Measurements from ENCODE around the gene C19orf44.
"Not testable (repeated sequence)": the region's sequence is repeated elsewhere in the genome, so short reads cannot be mapped to it uniquely, and the experiment has no call there.

Gene C19orf44

GRCh38 chr19:16465239-16465638 lies 31.0 kb upstream of the C19orf44 start:
- DNase-seq (ENCODE audit: extremely low spot score), result no peak
- ChIA-PET CTCF (no interaction called here), POLR2A (no interaction called here)
- TF ChIP-seq NFRKB (IDR thresholded peaks at IDR 0.05) (no peak), SUZ12 (IDR thresholded peaks at IDR 0.05) (no peak), ARNT (IDR thresholded peaks at IDR 0.05) (no peak), SP1 (IDR thresholded peaks at IDR 0.05) (no peak), FOXA1 (IDR thresholded peaks at IDR 0.05) (no peak), ZNF384 (IDR thresholded peaks at IDR 0.05) (no peak), LEF1 (IDR thresholded peaks at IDR 0.05; ENCODE audit: borderline replicate concordance) (no peak), ELF4 (IDR thresholded peaks at IDR 0.05) (no peak), HDGF (IDR thresholded peaks at IDR 0.05; ENCODE audit: borderline replicate concordance) (no peak)

DNA sequence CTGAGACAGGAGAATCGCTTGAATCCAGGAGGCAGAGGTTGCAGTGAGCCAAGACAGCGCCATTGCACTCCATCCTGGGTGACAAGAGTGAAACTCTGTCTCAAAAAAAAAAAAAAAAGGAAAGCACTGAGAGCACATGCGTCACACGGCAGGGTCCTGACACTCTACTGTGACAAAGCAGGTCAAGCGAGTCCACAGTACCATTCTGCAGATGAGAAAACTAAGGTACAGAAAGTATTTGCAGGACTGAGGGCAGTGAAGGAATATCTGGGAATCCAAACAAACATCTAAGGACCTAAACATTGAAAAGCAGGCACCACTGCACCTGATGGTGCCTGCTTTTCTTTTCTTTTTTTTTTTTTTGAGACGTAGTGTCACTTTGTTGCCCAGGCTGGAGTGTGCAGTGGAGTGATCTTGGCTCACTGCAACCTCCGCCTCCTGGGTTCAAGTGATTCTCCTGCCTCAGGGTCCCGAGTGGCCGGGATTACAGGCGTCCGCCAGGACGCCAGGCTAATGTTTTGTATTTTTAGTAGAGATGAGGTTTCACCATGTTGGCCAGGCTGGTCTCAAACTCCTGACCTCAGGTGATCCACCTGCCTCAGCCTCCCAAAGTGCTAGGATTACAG lies 29.3 kb upstream of the C19orf44 start:
- CTCF ChIA-PET; DNase-seq (ENCODE audit: extremely low spot score); POLR2A ChIA-PET: not testable (repeated sequence)

- POLR2A ChIA-PET, result interaction anchor here (0.6 kb wide), 1 partner anchor 23 kb away, joined by 3 read pairs; no protein-coding TSS in a partner anchor
- DNase-seq (ENCODE audit: extremely low spot score), result no peak
- no peak for TF ChIP-seq BHLHE40 (IDR thresholded peaks at IDR 0.05; ENCODE audit: borderline replicate concordance)
- no peak for TF ChIP-seq LEF1 (IDR thresholded peaks at IDR 0.05; ENCODE audit: borderline replicate concordance)
- no peak for TF ChIP-seq ARNT (IDR thresholded peaks at IDR 0.05)
- no peak for TF ChIP-seq L3MBTL2 (conservative IDR thresholded peaks at IDR 0.05)
- no peak for TF ChIP-seq CTBP1 (IDR thresholded peaks at IDR 0.05; ENCODE audit: borderline replicate concordance)
- TF ChIP-seq FOXK2 (IDR thresholded peaks at IDR 0.05), result no peak
- TF ChIP-seq SP1 (IDR thresholded peaks at IDR 0.05), result no peak
- no peak for TF ChIP-seq ELF4 (IDR thresholded peaks at IDR 0.05)
- TF ChIP-seq TARDBP (IDR thresholded peaks at IDR 0.05), result no peak
- TF ChIP-seq ZNF384 (IDR thresholded peaks at IDR 0.05), result no peak
- TF ChIP-seq, protein P1, sequence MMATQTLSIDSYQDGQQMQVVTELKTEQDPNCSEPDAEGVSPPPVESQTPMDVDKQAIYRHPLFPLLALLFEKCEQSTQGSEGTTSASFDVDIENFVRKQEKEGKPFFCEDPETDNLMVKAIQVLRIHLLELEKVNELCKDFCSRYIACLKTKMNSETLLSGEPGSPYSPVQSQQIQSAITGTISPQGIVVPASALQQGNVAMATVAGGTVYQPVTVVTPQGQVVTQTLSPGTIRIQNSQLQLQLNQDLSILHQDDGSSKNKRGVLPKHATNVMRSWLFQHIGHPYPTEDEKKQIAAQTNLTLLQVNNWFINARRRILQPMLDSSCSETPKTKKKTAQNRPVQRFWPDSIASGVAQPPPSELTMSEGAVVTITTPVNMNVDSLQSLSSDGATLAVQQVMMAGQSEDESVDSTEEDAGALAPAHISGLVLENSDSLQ (IDR thresholded peaks at IDR 0.05), result no peak
- no peak for TF ChIP-seq SUZ12 (IDR thresholded peaks at IDR 0.05)
- TF ChIP-seq FOXA1 (IDR thresholded peaks at IDR 0.05), result no peak
- CTCF ChIA-PET, result no interaction called here
Measured at GRCh38 chr19:16467581-16467980, 28.6 kb upstream of the C19orf44 start.

- TF ChIP-seq BHLHE40 (IDR thresholded peaks at IDR 0.05; ENCODE audit: borderline replicate concordance) (no peak), SP1 (IDR thresholded peaks at IDR 0.05) (no peak), FOXK2 (IDR thresholded peaks at IDR 0.05) (no peak), ELF4 (IDR thresholded peaks at IDR 0.05) (no peak), FOXM1 (IDR thresholded peaks at IDR 0.05; ENCODE audit: borderline replicate concordance) (no peak), HDGF (IDR thresholded peaks at IDR 0.05; ENCODE audit: borderline replicate concordance) (no peak), FOXA1 (IDR thresholded peaks at IDR 0.05) (no peak), ARNT (IDR thresholded peaks at IDR 0.05) (no peak), CTBP1 (IDR thresholded peaks at IDR 0.05; ENCODE audit: borderline replicate concordance) (no peak)
- TF ChIP-seq, protein P1 (IDR thresholded peaks at IDR 0.05), result no peak
- CTCF ChIA-PET, result interaction anchor here (1.0 kb wide), 1 partner anchor 28 kb away, joined by 3 read pairs; no protein-coding TSS in a partner anchor
- no peak for DNase-seq (ENCODE audit: extremely low spot score)
- POLR2A ChIA-PET, result interaction anchor here (1.0 to 2.1 kb wide), 4 partner anchors 8 to 48 kb away, joined by 3 to 7 read pairs (median 4); partner anchors contain the start of genes C19orf44 and CALR3
Measured at GRCh38 chr19:16470541-16470910, 25.7 kb upstream of the C19orf44 start.

DNA sequence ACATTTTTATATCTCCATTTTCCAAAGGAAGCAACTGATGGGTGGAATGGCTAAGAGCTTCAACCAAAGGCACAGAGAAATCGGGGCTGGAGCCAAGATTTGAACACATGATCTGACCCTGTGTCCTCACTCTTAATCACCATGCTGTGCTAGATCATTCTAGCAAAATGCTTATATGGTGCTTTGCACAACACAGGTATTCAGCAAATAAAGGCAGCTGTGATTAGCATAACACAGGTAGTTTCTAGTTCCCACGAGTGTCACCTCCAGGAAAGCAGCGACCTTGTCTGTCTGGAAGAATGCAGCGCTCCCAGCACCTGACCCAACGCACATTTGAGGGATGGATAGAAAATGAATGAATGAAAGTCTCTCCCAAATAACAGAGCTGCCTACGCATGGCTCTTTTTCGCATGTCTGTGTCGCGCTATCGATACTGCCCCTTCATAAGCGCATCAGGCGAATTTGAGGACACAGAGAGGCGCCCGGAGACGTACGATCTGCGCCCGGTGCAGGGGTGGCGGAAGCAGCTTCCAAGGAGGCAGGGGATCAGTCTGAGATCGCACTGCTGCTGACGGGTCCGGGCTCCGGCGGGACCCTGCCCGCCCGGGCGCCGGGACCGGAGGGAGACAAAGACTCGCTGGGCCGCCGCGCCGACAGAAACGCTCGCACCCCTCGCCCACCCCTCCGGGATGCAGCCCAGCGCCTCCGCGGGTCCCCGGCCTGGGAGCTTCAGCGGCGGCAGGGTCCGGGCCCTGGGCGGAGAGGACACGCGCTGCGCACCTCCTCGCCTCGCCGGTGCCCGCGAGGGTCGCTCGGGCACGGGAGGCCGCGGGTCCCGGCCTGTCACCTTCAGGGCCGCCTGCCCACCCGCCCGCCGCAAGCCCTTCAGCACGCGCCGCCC lies 25.0 kb upstream of the C19orf44 start:
- TF ChIP-seq ARNT (IDR thresholded peaks at IDR 0.05) (no peak), LEF1 (IDR thresholded peaks at IDR 0.05; ENCODE audit: borderline replicate concordance) (0 out of 2 replicates have a peak, but pooled peaks have one; percentile 20)
- CTCF ChIA-PET, result interaction anchor here (0.5 to 1.0 kb wide), 2 partner anchors 29 to 245 kb away, joined by 3 to 4 read pairs; no protein-coding TSS in a partner anchor
- POLR2A ChIA-PET, result interaction anchor here (1.0 to 2.1 kb wide), 4 partner anchors 9 to 48 kb away, joined by 3 to 7 read pairs (median 4); partner anchors contain the start of genes C19orf44 and CALR3
- DNase-seq (ENCODE audit: extremely low spot score), result no peak

DNA sequence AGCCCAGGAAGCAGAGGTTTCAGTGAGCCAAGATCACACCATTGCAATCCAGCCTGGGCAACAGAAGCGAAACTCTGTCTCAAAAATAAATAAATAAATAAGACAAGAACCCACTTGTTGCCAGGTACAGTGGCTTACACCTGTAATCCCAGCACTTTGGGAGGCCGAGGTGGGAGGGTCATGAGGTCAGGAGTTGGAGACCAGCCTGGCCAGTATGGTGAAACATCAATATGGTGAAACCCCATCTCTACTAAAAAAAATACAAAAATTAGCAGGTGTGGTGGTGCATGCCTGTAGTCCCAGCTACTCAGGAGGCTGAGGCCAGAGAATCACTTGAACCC lies 23.7 kb upstream of the C19orf44 start:
- DNase-seq (ENCODE audit: extremely low spot score); CTCF ChIA-PET; POLR2A ChIA-PET: not testable (repeated sequence)

DNA sequence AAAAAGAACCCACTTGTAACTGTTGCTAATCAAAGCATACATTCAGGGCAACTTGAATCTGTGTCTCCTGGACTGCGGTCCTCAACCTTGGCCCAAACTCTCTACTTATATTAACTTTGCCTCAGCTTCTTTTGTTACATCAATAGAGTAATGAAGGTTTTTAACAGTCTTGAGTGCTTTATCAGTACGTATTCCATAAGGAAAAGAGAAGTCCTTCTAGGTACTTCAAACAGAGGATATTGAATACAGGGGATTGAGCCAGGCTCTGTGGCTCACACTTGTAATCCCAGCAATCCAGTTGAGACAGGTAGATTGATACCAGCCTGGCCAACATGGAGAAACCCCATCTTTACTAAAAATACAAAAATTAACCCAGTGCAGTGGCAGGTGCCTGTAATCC lies 23.2 kb upstream of the C19orf44 start:
- no peak for DNase-seq (ENCODE audit: extremely low spot score)
- ChIA-PET POLR2A (no interaction called here), CTCF (no interaction called here)
- TF ChIP-seq TARDBP (IDR thresholded peaks at IDR 0.05) (no peak), FOXA1 (IDR thresholded peaks at IDR 0.05) (no peak), ARNT (IDR thresholded peaks at IDR 0.05) (no peak), FOXM1 (IDR thresholded peaks at IDR 0.05; ENCODE audit: borderline replicate concordance) (no peak), HDGF (IDR thresholded peaks at IDR 0.05; ENCODE audit: borderline replicate concordance) (no peak), SUZ12 (IDR thresholded peaks at IDR 0.05) (no peak), SP1 (IDR thresholded peaks at IDR 0.05) (no peak), NFRKB (IDR thresholded peaks at IDR 0.05) (no peak), BHLHE40 (IDR thresholded peaks at IDR 0.05; ENCODE audit: borderline replicate concordance) (no peak), FOXK2 (IDR thresholded peaks at IDR 0.05) (no peak), L3MBTL2 (conservative IDR thresholded peaks at IDR 0.05) (no peak), ELF4 (IDR thresholded peaks at IDR 0.05) (no peak)
- TF ChIP-seq, protein P1 (IDR thresholded peaks at IDR 0.05), result no peak
